Measurements from ENCODE around the gene PTGES2. TPM values are rescaled to one million over a fixed set of nuclear protein-coding genes. Genes with fewer than 3 reads are reported as not detected.
"Not testable (repeated sequence)": the region's sequence is repeated elsewhere in the genome, so short reads cannot be mapped to it uniquely, and the experiment has no call there.

PTGES2 gene
- total RNA-seq, 1 donor from 2014 or later = 62.5 TPM

DNA sequence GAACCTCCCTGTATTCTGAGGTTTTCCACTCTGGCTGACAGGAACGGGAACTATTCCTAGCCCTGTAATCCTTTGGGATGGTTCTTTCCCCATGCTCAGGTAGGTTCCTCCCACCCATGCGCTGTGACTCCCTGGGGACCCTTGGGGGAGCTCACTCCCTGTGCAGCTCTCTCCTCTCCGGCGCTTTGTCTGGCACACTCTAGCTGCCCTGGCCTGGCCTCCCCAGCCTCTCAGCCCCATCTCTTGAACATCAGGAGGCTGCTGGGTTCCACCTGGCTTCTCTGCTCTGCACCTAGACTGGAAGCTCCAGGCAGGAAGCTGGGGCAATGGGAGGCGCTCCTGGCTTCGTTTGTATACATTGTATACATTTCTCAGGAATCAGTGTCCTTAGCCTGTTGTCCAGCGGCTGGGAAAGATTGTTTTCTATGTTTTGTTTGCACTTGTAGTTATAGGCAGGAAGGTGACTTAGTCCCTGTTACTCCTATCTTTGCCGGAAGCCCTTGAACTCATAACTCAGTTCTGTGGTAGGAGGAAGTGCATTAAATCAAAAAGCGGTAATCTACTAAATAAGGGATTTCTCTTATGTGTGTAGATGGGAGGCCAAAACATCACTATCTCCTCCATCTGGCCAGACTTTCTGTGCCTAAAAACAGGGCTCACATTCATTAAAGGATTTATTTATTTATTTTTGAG is 39.1 kb downstream of the PTGES2 start:
- DNase-seq (ENCODE audit: low read depth in 2 of 2) = peak in 1 of 2 donors; percentile 43

DNA sequence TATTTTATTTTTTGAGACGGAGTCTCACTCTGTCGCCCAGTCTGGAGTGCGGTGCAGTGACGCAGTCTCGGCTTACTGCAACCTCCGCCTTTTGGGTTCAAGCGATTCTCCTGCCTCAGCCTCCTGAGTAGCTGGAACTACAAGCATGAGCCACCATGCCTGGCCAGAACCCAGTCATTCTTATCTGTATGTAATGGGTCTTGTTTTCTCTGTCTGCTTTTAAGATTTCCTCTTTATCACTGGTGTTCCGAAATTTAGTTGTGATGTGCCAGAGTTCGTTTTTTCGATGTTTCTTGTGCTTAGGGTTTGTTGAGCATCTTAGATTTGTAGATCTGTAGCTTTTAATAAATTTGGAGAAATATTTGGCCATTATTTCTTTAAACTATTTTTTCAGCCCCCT is 40.3 kb downstream of the PTGES2 start:
- no peak for DNase-seq (ENCODE audit: low read depth in 2 of 2)

DNA sequence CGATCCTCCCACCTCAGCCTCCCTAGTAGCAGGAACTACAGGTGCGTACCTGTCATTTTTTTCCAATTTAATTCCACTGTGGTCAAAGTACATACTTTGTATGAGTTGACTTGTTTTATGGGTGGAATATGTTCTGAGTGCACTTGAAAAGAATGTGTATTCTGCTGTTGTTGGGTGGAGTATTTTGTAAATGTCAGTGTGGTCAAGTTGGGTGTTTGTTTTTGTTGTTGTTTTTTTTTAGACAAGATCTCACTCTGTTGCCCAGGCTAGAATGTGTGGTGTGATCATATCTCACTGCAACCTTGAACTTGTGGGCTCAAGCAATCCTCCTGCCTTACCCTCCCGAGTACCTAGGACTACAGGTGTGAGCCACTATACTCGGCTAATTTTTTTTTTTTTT is 41.6 kb downstream of the PTGES2 start:
- DNase-seq (ENCODE audit: low read depth in 2 of 2) = no peak

- no peak for DNase-seq (ENCODE audit: low read depth in 2 of 2)
Observed at GRCh38 chr9:128084746-128085145, 42.8 kb downstream of the PTGES2 start.

- DNase-seq (ENCODE audit: low read depth in 2 of 2) = peak in 1 of 2 donors; percentile 49
Observed at GRCh38 chr9:128082151-128082550, 45.4 kb downstream of the PTGES2 start.

- DNase-seq (ENCODE audit: low read depth in 2 of 2) = peak in 1 of 2 donors; percentile 66
Observed at GRCh38 chr9:128081056-128081455, 46.5 kb downstream of the PTGES2 start.

DNA sequence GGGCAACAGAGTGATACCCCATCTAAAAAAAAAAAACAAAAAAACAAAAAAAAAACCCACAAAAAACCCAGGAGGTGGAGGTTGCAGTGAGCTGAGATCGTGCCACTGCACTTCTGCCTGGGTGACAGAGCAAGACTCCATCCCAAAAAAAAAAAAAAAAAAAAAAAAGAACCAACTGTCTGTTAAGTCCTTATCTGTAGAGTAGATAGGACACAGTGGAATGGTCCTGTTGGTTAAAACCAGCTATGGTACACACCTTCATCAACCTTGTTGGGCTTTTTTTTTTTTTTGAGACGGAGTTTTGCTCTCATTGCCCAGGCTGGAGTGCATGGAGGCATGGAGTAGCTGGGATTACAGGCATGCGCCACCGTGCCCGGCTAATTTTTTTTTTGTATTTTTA is 47.3 kb downstream of the PTGES2 start:
- no peak for DNase-seq (ENCODE audit: low read depth in 2 of 2)

GRCh38 chr9:128078504-128079434 is 48.8 kb downstream of the PTGES2 start:
- peak in 1 of 2 donors; percentile 58 for DNase-seq (ENCODE audit: low read depth in 2 of 2)

GRCh38 chr9:128077847-128078503 is 49.6 kb downstream of the PTGES2 start:
- DNase-seq (ENCODE audit: low read depth in 2 of 2) = no peak

GRCh38 chr9:128073253-128073886 is 54.2 kb downstream of the PTGES2 start:
- no peak for DNase-seq (ENCODE audit: low read depth in 2 of 2)

- peak; percentile 68 to 70 for DNase-seq (ENCODE audit: low read depth in 2 of 2)
Observed at GRCh38 chr9:128072144-128073021, 55.1 kb downstream of the PTGES2 start.

- DNase-seq (ENCODE audit: low read depth in 2 of 2) = not testable (repeated sequence)
Observed at GRCh38 chr9:128071475-128071874, 56.1 kb downstream of the PTGES2 start.

GRCh38 chr9:128070874-128071273 is 56.7 kb downstream of the PTGES2 start:
- DNase-seq (ENCODE audit: low read depth in 2 of 2) = no peak

Other genes starting within 250 kb of the PTGES2 start
- 23.5 and 30.0 TPM in 2 replicates for gene ST6GALNAC6, start 228.1 kb downstream of the PTGES2 start, total RNA-seq
- gene ST6GALNAC4, start 210.7 kb downstream of the PTGES2 start, total RNA-seq = 25.5 and 26.6 TPM in 2 replicates
- 0.44 and 0.60 TPM in 2 replicates for gene PIP5KL1, start 197.0 kb downstream of the PTGES2 start, total RNA-seq
- gene DPM2, start 189.9 kb downstream of the PTGES2 start, total RNA-seq = 8.9 and 12.3 TPM in 2 replicates
- 10.2 and 24.2 TPM in 2 replicates for gene EEIG1, start 146.7 kb downstream of the PTGES2 start, total RNA-seq
- gene NAIF1, start 60.4 kb downstream of the PTGES2 start, total RNA-seq = 6.5 and 12.5 TPM in 2 replicates
- 27.5 and 78.2 TPM in 2 replicates for gene SLC25A25, start 59.5 kb downstream of the PTGES2 start, total RNA-seq
- gene LCN2, start 21.7 kb upstream of the PTGES2 start, total RNA-seq = not detected in 2 replicates
- gene BBLN, start 32.5 kb upstream of the PTGES2 start, total RNA-seq = 31.8 and 48.2 TPM in 2 replicates
- 9.4 and 12.3 TPM in 2 replicates for gene CIZ1, start 63.8 kb upstream of the PTGES2 start, total RNA-seq
- gene DNM1, start 75.7 kb upstream of the PTGES2 start, total RNA-seq = 0.40 and 0.44 TPM in 2 replicates
- gene GOLGA2, start 148.3 kb upstream of the PTGES2 start, total RNA-seq = 32.9 and 49.6 TPM in 2 replicates
- gene SWI5, start 148.5 kb upstream of the PTGES2 start, total RNA-seq = 17.5 and 19.6 TPM in 2 replicates
- gene TRUB2, start 194.7 kb upstream of the PTGES2 start, total RNA-seq = 22.4 and 26.2 TPM in 2 replicates
- 18.7 and 26.0 TPM in 2 replicates for gene COQ4, start 195.1 kb upstream of the PTGES2 start, total RNA-seq
- 18.5 and 46.8 TPM in 2 replicates for gene SLC27A4, start 212.8 kb upstream of the PTGES2 start, total RNA-seq
- 36.0 and 46.4 TPM in 2 replicates for gene URM1, start 243.6 kb upstream of the PTGES2 start, total RNA-seq

All from lung microvascular endothelial cell (primary cell).